HepG2 (cell line): ENCODE results near the gene MASP1. TPM values are rescaled to one million over a fixed set of nuclear protein-coding genes. Genes with fewer than 3 reads are reported as not detected.

Experiments
- DMTF1 ChIP-seq: sonication (generic); formaldehyde crosslinking; IDR thresholded peaks from 2 replicates; pipeline ENCODE4 v1.4.0; 2020; ENCODE audit warnings: mild to moderate bottlenecking, missing genetic modification reagents
- FLYWCH1 ChIP-seq: sonication (generic); formaldehyde crosslinking; IDR thresholded peaks from 2 replicates; pipeline ENCODE4 v1.8.1; 2023; ENCODE audit warnings: mild to moderate bottlenecking, missing genetic modification reagents
- GABPB1 ChIP-seq: IDR thresholded peaks from 2 replicates; pipeline ENCODE4 v1.6.1; 2016; ENCODE audit warnings: mild to moderate bottlenecking, missing genetic modification reagents, moderate library complexity, missing compliant biosample characterization
- IRX3 ChIP-seq: sonication (generic); formaldehyde crosslinking; IDR thresholded peaks from 2 replicates; pipeline ENCODE4 v1.8.1; 2023; ENCODE audit warnings: mild to moderate bottlenecking, low read depth, missing genetic modification reagents, borderline replicate concordance
- ISX ChIP-seq: sonication (generic); formaldehyde crosslinking; conservative IDR thresholded peaks from 2 replicates; pipeline ENCODE4 v1.5.0; 2020; ENCODE audit warnings: missing genetic modification reagents
- LBX2 ChIP-seq: sonication (generic); formaldehyde crosslinking; IDR thresholded peaks from 2 replicates; pipeline ENCODE4 v1.5.0; 2020; ENCODE audit warnings: missing genetic modification reagents, mild to moderate bottlenecking, borderline replicate concordance
- NFRKB ChIP-seq: fragments of 450-650 bp; IDR thresholded peaks from 2 replicates; pipeline ENCODE4 v1.6.1; 2017
- NRL ChIP-seq: sonication (generic); formaldehyde crosslinking; IDR thresholded peaks from 2 replicates; pipeline ENCODE4 v1.5.0; 2020; ENCODE audit warnings: missing genetic modification reagents, mild to moderate bottlenecking, moderate library complexity, borderline replicate concordance
- RFX5 ChIP-seq: IDR thresholded peaks from 2 replicates; pipeline ENCODE4 v1.6.1; 2011; ENCODE audit warnings: low read depth, low read length, improper control_type of control experiment
- SNAI1 ChIP-seq: sonication (generic); formaldehyde crosslinking; IDR thresholded peaks from 2 replicates; pipeline ENCODE4 v1.5.0; 2020; ENCODE audit warnings: mild to moderate bottlenecking, missing genetic modification reagents, borderline replicate concordance
- STAT6 ChIP-seq: sonication (generic); formaldehyde crosslinking; IDR thresholded peaks from 2 replicates; pipeline ENCODE4 v1.4.0; 2020; ENCODE audit warnings: missing genetic modification reagents, mild to moderate bottlenecking, borderline replicate concordance
- ZBTB14 ChIP-seq: sonication (generic); formaldehyde crosslinking; IDR thresholded peaks from 2 replicates; pipeline ENCODE4 v1.4.0; 2020; ENCODE audit warnings: missing genetic modification reagents
- ZBTB8A ChIP-seq: sonication (generic); formaldehyde crosslinking; IDR thresholded peaks from 2 replicates; pipeline ENCODE4 v1.4.0; 2020; ENCODE audit warnings: mild to moderate bottlenecking, low read depth, missing genetic modification reagents, borderline replicate concordance
- ZFP62 ChIP-seq: sonication (generic); formaldehyde crosslinking; IDR thresholded peaks from 2 replicates; pipeline ENCODE4 v1.4.0; 2020; ENCODE audit warnings: missing genetic modification reagents
- ZNF496 ChIP-seq: sonication (generic); formaldehyde crosslinking; IDR thresholded peaks from 2 replicates; pipeline ENCODE4 v1.8.1; 2023; ENCODE audit warnings: mild to moderate bottlenecking, moderate library complexity, missing genetic modification reagents; ENCODE audit not compliant: insufficient replicate concordance
- ZNF569 ChIP-seq: sonication (generic); formaldehyde crosslinking; IDR thresholded peaks from 2 replicates; pipeline ENCODE4 v1.5.0; 2020; ENCODE audit warnings: mild to moderate bottlenecking, missing genetic modification reagents, moderate library complexity, borderline replicate concordance
- ZNF615 ChIP-seq: sonication (generic); formaldehyde crosslinking; IDR thresholded peaks from 2 replicates; pipeline ENCODE4 v1.5.0; 2020; ENCODE audit warnings: mild to moderate bottlenecking, missing genetic modification reagents, borderline replicate concordance
- ZNF879 ChIP-seq: sonication (generic); formaldehyde crosslinking; IDR thresholded peaks from 2 replicates; pipeline ENCODE4 v1.8.1; 2023; ENCODE audit warnings: missing genetic modification reagents
- ZUFSP ChIP-seq: sonication (generic); formaldehyde crosslinking; IDR thresholded peaks from 2 replicates; pipeline ENCODE4 v1.9.0; 2021; ENCODE audit warnings: missing genetic modification reagents, mild to moderate bottlenecking, borderline replicate concordance
- polyA plus RNA-seq, 8 experiments: library from polyadenylated mRNA; depleted of rRNA in 3 of 8; stranded (reverse) in 7 of 8; unstranded in 1 of 8; fragments of >200 nt; fragmentation: Illumina TruSeq in 4 of 8; extraction: Trizol in 4 of 8; gene quantifications; 2 replicates each; pipeline versions ENCODE4 v1.2.1 to v1.2.3, GENCODE V29; 2011 to 2016; ENCODE audit warnings: low read depth in 4 of 8, missing spikeins in 1 of 8, mixed read lengths in 1 of 8; ENCODE audit not compliant: insufficient read depth in 1 of 8
- total RNA-seq, 5 experiments: library from RNA; depleted of rRNA; stranded (reverse); fragments of >200 nt; fragmentation: Illumina TruSeq; extraction: Trizol; gene quantifications; 2 replicates each; pipeline ENCODE4 v1.2.3, GENCODE V29; 2016; ENCODE audit warnings: low read depth in 1 of 5

MASP1 gene
- total and polyA plus RNA-seq, 2 of the 13 experiments (the other 11 are each of a cell fraction or from before 2014, with no cell fraction given), result 10.8 to 56.0 TPM

GRCh38 chr3:187276397-187277128 is 15.0 kb downstream of the MASP1 start (continued):
- TF ChIP-seq ZUFSP (CRISPR knock-in tag) (no peak), NFRKB (no peak), FLYWCH1 (no peak), ZBTB8A (no peak), ZNF879 (CRISPR knock-in tag) (no peak), ZNF569 (CRISPR knock-in tag) (no peak), LBX2 (no peak), NRL (CRISPR knock-in tag) (peak; percentile 46; the same call in 1 of the 2 replicates), ISX (CRISPR knock-in tag) (no peak), STAT6 (CRISPR knock-in tag) (peak; percentile 84), IRX3 (CRISPR knock-in tag) (no peak), GABPB1 (CRISPR knock-in tag) (peak; percentile 57), RFX5 (no peak), SNAI1 (CRISPR knock-in tag) (no peak), ZNF496 (CRISPR knock-in tag) (no peak), ZFP62 (CRISPR knock-in tag) (no peak), ZNF615 (0 out of 2 replicates have a peak, but pooled peaks have one; percentile 36), ZBTB14 (CRISPR knock-in tag) (no peak), DMTF1 (CRISPR knock-in tag) (0 out of 2 replicates have a peak, but pooled peaks have one; percentile 28)
